VCaP (cell line): ENCODE data around the gene PIK3CB.
"Not testable (repeated sequence)": the region's sequence is repeated elsewhere in the genome, so short reads cannot be mapped to it uniquely, and the experiment has no call there.

ENCODE experiments used
- H3K27ac ChIP-seq: fragments of 450-650 bp; 2 replicates; pipeline ENCODE4 v1.5.1; 2017
- TF ChIP-seq, protein P1 (sequence below): fragments of 450-650 bp; conservative IDR thresholded peaks from 2 replicates; pipeline ENCODE4 v1.5.1; 2017; ENCODE audit warnings: mild to moderate bottlenecking, moderate library complexity

PIK3CB gene

GRCh38 chr3:138809500-138810256 lies 25.1 kb downstream of the PIK3CB start:
- no peak overlapping the region for H3K27ac ChIP-seq
- TF ChIP-seq, protein P1, sequence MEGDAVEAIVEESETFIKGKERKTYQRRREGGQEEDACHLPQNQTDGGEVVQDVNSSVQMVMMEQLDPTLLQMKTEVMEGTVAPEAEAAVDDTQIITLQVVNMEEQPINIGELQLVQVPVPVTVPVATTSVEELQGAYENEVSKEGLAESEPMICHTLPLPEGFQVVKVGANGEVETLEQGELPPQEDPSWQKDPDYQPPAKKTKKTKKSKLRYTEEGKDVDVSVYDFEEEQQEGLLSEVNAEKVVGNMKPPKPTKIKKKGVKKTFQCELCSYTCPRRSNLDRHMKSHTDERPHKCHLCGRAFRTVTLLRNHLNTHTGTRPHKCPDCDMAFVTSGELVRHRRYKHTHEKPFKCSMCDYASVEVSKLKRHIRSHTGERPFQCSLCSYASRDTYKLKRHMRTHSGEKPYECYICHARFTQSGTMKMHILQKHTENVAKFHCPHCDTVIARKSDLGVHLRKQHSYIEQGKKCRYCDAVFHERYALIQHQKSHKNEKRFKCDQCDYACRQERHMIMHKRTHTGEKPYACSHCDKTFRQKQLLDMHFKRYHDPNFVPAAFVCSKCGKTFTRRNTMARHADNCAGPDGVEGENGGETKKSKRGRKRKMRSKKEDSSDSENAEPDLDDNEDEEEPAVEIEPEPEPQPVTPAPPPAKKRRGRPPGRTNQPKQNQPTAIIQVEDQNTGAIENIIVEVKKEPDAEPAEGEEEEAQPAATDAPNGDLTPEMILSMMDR = no peak

DNA sequence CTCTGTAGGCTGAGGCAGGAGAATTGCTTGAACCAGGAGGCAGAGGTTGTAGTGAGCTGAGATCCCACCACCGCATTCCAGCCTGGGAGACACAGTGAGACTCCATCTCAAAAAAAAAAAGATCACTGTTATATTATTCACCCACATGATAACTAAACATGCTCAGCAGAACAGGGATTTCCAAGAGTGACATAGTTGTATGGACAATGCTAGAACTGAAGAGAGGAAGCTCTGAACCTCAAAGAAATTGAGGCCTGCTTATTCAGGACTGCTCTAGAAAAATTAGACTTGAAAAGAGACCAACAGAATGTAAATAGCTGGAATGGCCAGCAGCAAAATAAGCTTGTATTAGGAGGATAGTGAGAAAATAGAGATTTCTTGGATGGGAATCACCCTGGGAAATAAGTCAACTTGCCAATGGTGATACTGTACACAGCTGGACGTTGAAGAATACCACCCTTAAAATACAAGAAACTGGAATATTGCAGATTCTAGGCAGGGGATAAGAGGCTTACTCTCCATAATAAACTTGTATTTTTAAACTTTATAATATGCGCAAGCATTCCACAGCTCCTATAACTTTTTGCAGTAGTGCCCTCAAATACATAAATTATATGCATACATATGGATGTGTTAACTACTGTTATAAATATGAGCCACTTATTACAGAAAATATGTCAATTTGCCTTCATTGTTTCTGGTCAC lies 28.2 kb downstream of the PIK3CB start:
- H3K27ac ChIP-seq = no peak overlapping the region
- TF ChIP-seq, protein P1 = no peak

DNA sequence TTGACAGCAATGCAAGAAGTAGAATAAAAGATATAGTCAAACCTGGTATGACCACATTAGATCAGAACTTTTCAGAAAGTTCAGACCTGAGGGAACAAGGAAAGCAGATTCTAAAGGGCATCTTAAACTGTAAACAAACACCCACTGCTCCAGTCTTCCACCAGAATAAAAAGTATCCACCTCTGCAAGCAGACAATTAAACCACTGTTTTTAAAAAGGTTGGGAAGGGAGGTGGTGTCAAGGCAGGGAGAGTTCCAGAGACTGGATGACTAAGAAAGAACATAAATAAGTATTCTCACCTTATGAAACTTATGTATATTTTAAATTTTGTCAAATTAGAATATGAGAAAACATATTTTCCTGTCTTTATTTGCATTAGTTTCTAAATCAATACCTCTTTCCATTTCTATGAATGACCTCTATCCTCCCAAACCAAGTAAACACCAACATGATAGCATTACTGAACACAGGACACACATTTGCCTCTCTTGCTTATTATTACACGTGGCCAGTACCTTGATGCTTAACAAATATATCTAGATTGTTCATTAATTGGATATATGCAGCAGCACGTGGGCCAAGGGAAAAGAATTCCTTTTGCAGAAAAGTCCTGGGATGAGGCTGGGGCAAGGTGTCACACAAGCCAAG lies 31.6 kb downstream of the PIK3CB start:
- TF ChIP-seq, protein P1 = no peak
- H3K27ac ChIP-seq = no peak overlapping the region

GRCh38 chr3:138802223-138802622 lies 32.5 kb downstream of the PIK3CB start:
- not testable (repeated sequence) for H3K27ac ChIP-seq

GRCh38 chr3:138801792-138802191 lies 32.9 kb downstream of the PIK3CB start:
- TF ChIP-seq, protein P1 = no peak
- H3K27ac ChIP-seq = no peak overlapping the region

DNA sequence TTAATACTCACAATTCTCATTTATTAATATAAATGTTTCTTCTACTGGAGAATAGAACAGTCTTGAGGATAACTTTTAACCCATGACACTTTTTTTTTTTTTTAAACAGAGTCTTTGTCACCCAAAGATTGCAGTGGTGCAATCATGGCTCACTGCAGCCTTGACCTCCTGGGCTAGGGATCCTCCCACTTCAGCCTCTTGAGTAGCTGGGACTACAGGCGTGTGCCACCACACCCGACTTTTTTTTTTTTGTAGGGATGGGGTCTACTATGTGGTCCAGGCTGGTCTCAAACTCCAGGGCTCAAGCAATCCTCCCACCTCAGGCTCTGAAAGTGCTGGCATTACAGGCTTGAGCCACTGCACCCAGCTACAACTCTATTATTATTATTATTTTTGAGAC lies 34.5 kb downstream of the PIK3CB start:
- TF ChIP-seq, protein P1 = no peak
- no peak overlapping the region for H3K27ac ChIP-seq

DNA sequence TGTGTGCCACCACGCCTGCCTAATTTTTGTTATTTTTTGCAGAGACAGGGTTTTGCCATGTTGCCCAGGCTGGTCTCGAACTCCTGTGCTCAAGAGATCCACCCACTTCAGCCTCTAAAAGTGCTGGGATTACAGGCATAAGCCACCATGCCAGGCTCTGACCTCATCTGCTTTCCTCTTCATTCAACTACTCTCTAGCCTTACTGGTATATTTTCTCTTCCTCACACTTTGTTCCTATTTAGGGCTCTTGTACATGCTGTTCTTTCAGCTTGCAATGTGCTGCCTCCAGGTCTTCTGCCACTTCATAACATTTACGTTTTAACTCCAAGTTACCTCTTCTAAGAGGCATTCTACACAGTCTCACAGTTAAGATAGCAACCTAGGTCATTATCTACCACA lies 34.9 kb downstream of the PIK3CB start:
- TF ChIP-seq, protein P1 = no peak
- no peak overlapping the region for H3K27ac ChIP-seq
